HEK293 (cell line): ENCODE results near the gene ITSN1.

ENCODE experiments used
- GLI4 ChIP-seq: fragments of 450-650 bp; formaldehyde crosslinking; IDR thresholded peaks from 2 replicates; pipeline ENCODE4 v1.5.1; 2016; ENCODE audit warnings: missing biosample characterization, missing genetic modification characterization
- GLIS2 ChIP-seq: fragments of 450-650 bp; formaldehyde crosslinking; IDR thresholded peaks from 2 replicates; pipeline ENCODE4 v1.5.1; 2016; ENCODE audit warnings: missing biosample characterization, missing genetic modification characterization
- HOXC10 ChIP-seq: sonication (generic); formaldehyde crosslinking; IDR thresholded peaks from 2 replicates; pipeline ENCODE4 v1.8.1; 2023; ENCODE audit warnings: mild to moderate bottlenecking, missing genetic modification reagents
- KLF8 ChIP-seq: fragments of 450-650 bp; formaldehyde crosslinking; IDR thresholded peaks from 2 replicates; pipeline ENCODE4 v1.5.1; 2016; ENCODE audit warnings: missing biosample characterization, missing genetic modification characterization
- SCRT2 ChIP-seq: fragments of 450-650 bp; formaldehyde crosslinking; IDR thresholded peaks from 2 replicates; pipeline ENCODE4 v1.5.1; 2016; ENCODE audit warnings: missing biosample characterization, missing genetic modification characterization
- SP7 ChIP-seq: fragments of 450-650 bp; formaldehyde crosslinking; IDR thresholded peaks from 2 replicates; pipeline ENCODE4 v1.5.1; 2016; ENCODE audit warnings: missing biosample characterization, missing genetic modification characterization
- TCF7L2 ChIP-seq: IDR thresholded peaks from 2 replicates; pipeline ENCODE4 v1.6.1; 2011; ENCODE audit warnings: low read depth, mild to moderate bottlenecking, inconsistent platforms, low read length, moderate library complexity, borderline replicate concordance
- ZBTB17 ChIP-seq: fragments of 450-650 bp; formaldehyde crosslinking; IDR thresholded peaks from 2 replicates; pipeline ENCODE4 v1.5.1; 2016; ENCODE audit warnings: missing biosample characterization, missing genetic modification characterization
- ZBTB7A ChIP-seq: fragments of 450-650 bp; formaldehyde crosslinking; IDR thresholded peaks from 2 replicates; pipeline ENCODE4 v1.5.1; 2016; ENCODE audit warnings: low read depth, missing biosample characterization, missing genetic modification characterization
- ZNF114 ChIP-seq: fragments of 450-650 bp; formaldehyde crosslinking; IDR thresholded peaks from 2 replicates; pipeline ENCODE4 v1.5.0; 2017; ENCODE audit warnings: missing biosample characterization, missing genetic modification characterization
- ZNF121 ChIP-seq: fragments of 450-650 bp; formaldehyde crosslinking; IDR thresholded peaks from 2 replicates; pipeline ENCODE4 v1.5.1; 2016; ENCODE audit warnings: missing biosample characterization, missing genetic modification characterization
- ZNF132 ChIP-seq: fragments of 450-650 bp; formaldehyde crosslinking; IDR thresholded peaks from 2 replicates; pipeline ENCODE4 v1.5.1; 2017; ENCODE audit warnings: missing biosample characterization, missing genetic modification characterization, borderline replicate concordance
- ZNF2 ChIP-seq: fragments of 450-650 bp; formaldehyde crosslinking; IDR thresholded peaks from 2 replicates; pipeline ENCODE4 v1.5.1; 2016; ENCODE audit warnings: missing biosample characterization, missing genetic modification characterization
- ZNF266 ChIP-seq: fragments of 450-650 bp; formaldehyde crosslinking; IDR thresholded peaks from 2 replicates; pipeline ENCODE4 v1.5.1; 2016; ENCODE audit warnings: missing biosample characterization, missing genetic modification characterization, low read depth
- ZNF416 ChIP-seq: fragments of 450-650 bp; formaldehyde crosslinking; IDR thresholded peaks from 2 replicates; pipeline ENCODE4 v1.5.1; 2016; ENCODE audit warnings: missing biosample characterization, missing genetic modification characterization
- ZNF423 ChIP-seq: fragments of 450-650 bp; formaldehyde crosslinking; IDR thresholded peaks from 2 replicates; pipeline ENCODE4 v1.5.1; 2016; ENCODE audit warnings: missing biosample characterization, missing genetic modification characterization
- ZNF48 ChIP-seq: fragments of 450-650 bp; formaldehyde crosslinking; IDR thresholded peaks from 2 replicates; pipeline ENCODE4 v1.5.1; 2016; ENCODE audit warnings: missing biosample characterization, missing genetic modification characterization
- ZNF558 ChIP-seq: fragments of 450-650 bp; formaldehyde crosslinking; IDR thresholded peaks from 2 replicates; pipeline ENCODE4 v1.5.1; 2016; ENCODE audit warnings: missing biosample characterization, missing genetic modification characterization
- ZNF561 ChIP-seq: fragments of 450-650 bp; IDR thresholded peaks from 2 replicates; pipeline ENCODE4 v1.5.1; 2018; ENCODE audit warnings: missing biosample characterization, missing genetic modification characterization, borderline replicate concordance
- ZNF585B ChIP-seq: fragments of 450-650 bp; formaldehyde crosslinking; IDR thresholded peaks from 2 replicates; pipeline ENCODE4 v1.5.1; 2016; ENCODE audit warnings: missing biosample characterization, missing genetic modification characterization
- ZNF624 ChIP-seq: fragments of 450-650 bp; formaldehyde crosslinking; IDR thresholded peaks from 2 replicates; pipeline ENCODE4 v1.5.1; 2017; ENCODE audit warnings: missing biosample characterization, missing genetic modification characterization
- ZNF707 ChIP-seq: fragments of 450-650 bp; formaldehyde crosslinking; IDR thresholded peaks from 2 replicates; pipeline ENCODE4 v1.5.1; 2016; ENCODE audit warnings: missing biosample characterization, missing genetic modification characterization
- ZNF76 ChIP-seq: fragments of 450-650 bp; formaldehyde crosslinking; IDR thresholded peaks from 2 replicates; pipeline ENCODE4; 2016; ENCODE audit warnings: low read depth, missing biosample characterization, missing genetic modification characterization, borderline replicate concordance
- ZNF785 ChIP-seq: fragments of 450-650 bp; formaldehyde crosslinking; IDR thresholded peaks from 2 replicates; pipeline ENCODE4 v1.5.1; 2016; ENCODE audit warnings: missing biosample characterization, missing genetic modification characterization
- ZNF791 ChIP-seq: fragments of 450-650 bp; formaldehyde crosslinking; IDR thresholded peaks from 2 replicates; pipeline ENCODE4 v1.5.1; 2016; ENCODE audit warnings: missing biosample characterization, missing genetic modification characterization
- ZSCAN16 ChIP-seq: fragments of 450-650 bp; formaldehyde crosslinking; IDR thresholded peaks from 2 replicates; pipeline ENCODE4 v1.5.1; 2016; ENCODE audit warnings: missing biosample characterization, missing genetic modification characterization
- ZXDB ChIP-seq: fragments of 450-650 bp; formaldehyde crosslinking; IDR thresholded peaks from 2 replicates; pipeline ENCODE4 v1.5.1; 2016; ENCODE audit warnings: missing biosample characterization, missing genetic modification characterization
- TF ChIP-seq, protein P1 (sequence below): fragments of 450-650 bp; formaldehyde crosslinking; IDR thresholded peaks from 2 replicates; pipeline ENCODE4 v1.5.1; 2017; ENCODE audit warnings: missing biosample characterization, missing genetic modification characterization
- TF ChIP-seq, protein P2 (sequence below): fragments of 450-650 bp; formaldehyde crosslinking; IDR thresholded peaks from 2 replicates; pipeline ENCODE4 v1.5.1; 2016; ENCODE audit warnings: missing biosample characterization, missing genetic modification characterization
- TF ChIP-seq, protein P3 (sequence below): fragments of 450-650 bp; formaldehyde crosslinking; optimal IDR thresholded peaks from 2 replicates; pipeline ENCODE3; 2016; ENCODE audit warnings: missing biosample characterization, mild to moderate bottlenecking, missing genetic modification characterization
- TF ChIP-seq, protein P4 (sequence below): fragments of 450-650 bp; formaldehyde crosslinking; IDR thresholded peaks from 2 replicates; pipeline ENCODE4 v1.5.1; 2016; ENCODE audit warnings: missing biosample characterization, missing genetic modification characterization
- TF ChIP-seq, protein P5 (sequence below): fragments of 450-650 bp; formaldehyde crosslinking; IDR thresholded peaks from 2 replicates; pipeline ENCODE4 v1.5.1; 2016; ENCODE audit warnings: missing biosample characterization, missing genetic modification characterization
- TF ChIP-seq, protein P6 (sequence below): fragments of 450-650 bp; formaldehyde crosslinking; IDR thresholded peaks from 2 replicates; pipeline ENCODE4 v1.5.1; 2017; ENCODE audit warnings: missing biosample characterization, missing genetic modification characterization

ITSN1 gene

DNA sequence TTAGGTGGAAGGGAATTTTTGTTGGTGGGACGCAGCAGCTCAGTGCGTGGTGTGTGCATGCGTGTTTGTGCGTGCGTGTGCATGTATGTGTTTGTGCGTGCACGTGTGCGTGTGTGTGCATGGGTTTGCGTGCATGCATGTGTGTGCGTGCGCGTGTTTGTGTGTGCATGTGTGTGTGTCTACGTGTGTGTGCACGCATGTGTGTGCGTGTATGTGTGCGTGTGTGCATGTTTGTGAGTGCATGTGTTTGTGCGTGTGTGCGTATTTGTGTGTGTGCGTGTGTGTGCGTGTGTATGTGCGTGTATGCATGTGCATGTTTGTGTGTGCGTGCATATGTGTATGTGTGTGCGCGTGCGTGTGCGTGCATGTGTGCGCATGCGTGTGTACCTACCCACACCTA is 253.1 kb downstream of the ITSN1 start (continued):
- TF ChIP-seq, protein P1, sequence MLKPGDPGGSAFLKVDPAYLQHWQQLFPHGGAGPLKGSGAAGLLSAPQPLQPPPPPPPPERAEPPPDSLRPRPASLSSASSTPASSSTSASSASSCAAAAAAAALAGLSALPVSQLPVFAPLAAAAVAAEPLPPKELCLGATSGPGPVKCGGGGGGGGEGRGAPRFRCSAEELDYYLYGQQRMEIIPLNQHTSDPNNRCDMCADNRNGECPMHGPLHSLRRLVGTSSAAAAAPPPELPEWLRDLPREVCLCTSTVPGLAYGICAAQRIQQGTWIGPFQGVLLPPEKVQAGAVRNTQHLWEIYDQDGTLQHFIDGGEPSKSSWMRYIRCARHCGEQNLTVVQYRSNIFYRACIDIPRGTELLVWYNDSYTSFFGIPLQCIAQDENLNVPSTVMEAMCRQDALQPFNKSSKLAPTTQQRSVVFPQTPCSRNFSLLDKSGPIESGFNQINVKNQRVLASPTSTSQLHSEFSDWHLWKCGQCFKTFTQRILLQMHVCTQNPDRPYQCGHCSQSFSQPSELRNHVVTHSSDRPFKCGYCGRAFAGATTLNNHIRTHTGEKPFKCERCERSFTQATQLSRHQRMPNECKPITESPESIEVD = no peak
- TF ChIP-seq, protein P2, sequence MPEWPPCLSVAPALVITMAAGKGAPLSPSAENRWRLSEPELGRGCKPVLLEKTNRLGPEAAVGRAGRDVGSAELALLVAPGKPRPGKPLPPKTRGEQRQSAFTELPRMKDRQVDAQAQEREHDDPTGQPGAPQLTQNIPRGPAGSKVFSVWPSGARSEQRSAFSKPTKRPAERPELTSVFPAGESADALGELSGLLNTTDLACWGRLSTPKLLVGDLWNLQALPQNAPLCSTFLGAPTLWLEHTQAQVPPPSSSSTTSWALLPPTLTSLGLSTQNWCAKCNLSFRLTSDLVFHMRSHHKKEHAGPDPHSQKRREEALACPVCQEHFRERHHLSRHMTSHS (tag by site-specific recombination) = no peak
- TF ChIP-seq ZNF707 (tag by site-specific recombination) = 0 out of 2 replicates have a peak, but pooled peaks have one; percentile 44
- TF ChIP-seq, protein P3, sequence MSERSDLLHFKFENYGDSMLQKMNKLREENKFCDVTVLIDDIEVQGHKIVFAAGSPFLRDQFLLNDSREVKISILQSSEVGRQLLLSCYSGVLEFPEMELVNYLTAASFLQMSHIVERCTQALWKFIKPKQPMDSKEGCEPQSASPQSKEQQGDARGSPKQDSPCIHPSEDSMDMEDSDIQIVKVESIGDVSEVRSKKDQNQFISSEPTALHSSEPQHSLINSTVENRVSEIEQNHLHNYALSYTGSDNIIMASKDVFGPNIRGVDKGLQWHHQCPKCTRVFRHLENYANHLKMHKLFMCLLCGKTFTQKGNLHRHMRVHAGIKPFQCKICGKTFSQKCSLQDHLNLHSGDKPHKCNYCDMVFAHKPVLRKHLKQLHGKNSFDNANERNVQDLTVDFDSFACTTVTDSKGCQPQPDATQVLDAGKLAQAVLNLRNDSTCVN (tag by site-specific recombination) = peak; percentile 30
- no peak for TF ChIP-seq ZNF76 (tag by site-specific recombination)
- TF ChIP-seq GLIS2 (tag by site-specific recombination) = no peak
- TF ChIP-seq SP7 (tag by site-specific recombination) = no peak
- no peak for TF ChIP-seq ZNF132 (tag by site-specific recombination)
- no peak for TF ChIP-seq ZNF558 (tag by site-specific recombination)
- no peak for TF ChIP-seq SCRT2 (tag by site-specific recombination)
- TF ChIP-seq ZNF585B (tag by site-specific recombination) = peak; percentile 7; the same call in 1 of the 2 replicates
- TF ChIP-seq ZNF416 (tag by site-specific recombination) = no peak
- TF ChIP-seq TCF7L2 = no peak
- TF ChIP-seq, protein P4, sequence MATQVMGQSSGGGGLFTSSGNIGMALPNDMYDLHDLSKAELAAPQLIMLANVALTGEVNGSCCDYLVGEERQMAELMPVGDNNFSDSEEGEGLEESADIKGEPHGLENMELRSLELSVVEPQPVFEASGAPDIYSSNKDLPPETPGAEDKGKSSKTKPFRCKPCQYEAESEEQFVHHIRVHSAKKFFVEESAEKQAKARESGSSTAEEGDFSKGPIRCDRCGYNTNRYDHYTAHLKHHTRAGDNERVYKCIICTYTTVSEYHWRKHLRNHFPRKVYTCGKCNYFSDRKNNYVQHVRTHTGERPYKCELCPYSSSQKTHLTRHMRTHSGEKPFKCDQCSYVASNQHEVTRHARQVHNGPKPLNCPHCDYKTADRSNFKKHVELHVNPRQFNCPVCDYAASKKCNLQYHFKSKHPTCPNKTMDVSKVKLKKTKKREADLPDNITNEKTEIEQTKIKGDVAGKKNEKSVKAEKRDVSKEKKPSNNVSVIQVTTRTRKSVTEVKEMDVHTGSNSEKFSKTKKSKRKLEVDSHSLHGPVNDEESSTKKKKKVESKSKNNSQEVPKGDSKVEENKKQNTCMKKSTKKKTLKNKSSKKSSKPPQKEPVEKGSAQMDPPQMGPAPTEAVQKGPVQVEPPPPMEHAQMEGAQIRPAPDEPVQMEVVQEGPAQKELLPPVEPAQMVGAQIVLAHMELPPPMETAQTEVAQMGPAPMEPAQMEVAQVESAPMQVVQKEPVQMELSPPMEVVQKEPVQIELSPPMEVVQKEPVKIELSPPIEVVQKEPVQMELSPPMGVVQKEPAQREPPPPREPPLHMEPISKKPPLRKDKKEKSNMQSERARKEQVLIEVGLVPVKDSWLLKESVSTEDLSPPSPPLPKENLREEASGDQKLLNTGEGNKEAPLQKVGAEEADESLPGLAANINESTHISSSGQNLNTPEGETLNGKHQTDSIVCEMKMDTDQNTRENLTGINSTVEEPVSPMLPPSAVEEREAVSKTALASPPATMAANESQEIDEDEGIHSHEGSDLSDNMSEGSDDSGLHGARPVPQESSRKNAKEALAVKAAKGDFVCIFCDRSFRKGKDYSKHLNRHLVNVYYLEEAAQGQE (tag by site-specific recombination) = no peak
- TF ChIP-seq ZNF266 (tag by site-specific recombination) = no peak
- no peak for TF ChIP-seq ZNF624
- TF ChIP-seq HOXC10 (CRISPR knock-in tag) = no peak
- TF ChIP-seq KLF8 (tag by site-specific recombination) = no peak
- TF ChIP-seq ZNF2 = no peak
- 0 out of 2 replicates have a peak, but pooled peaks have one; percentile 39 for TF ChIP-seq ZNF423
- TF ChIP-seq ZNF785 (tag by site-specific recombination) = no peak
- TF ChIP-seq ZNF114 (tag by site-specific recombination) = no peak
- no peak for TF ChIP-seq ZNF791 (tag by site-specific recombination)
- no peak for TF ChIP-seq ZNF121
- TF ChIP-seq ZXDB = no peak
- TF ChIP-seq ZNF561 (tag by site-specific recombination) = no peak
- TF ChIP-seq ZBTB17 = no peak
- TF ChIP-seq, protein P5, sequence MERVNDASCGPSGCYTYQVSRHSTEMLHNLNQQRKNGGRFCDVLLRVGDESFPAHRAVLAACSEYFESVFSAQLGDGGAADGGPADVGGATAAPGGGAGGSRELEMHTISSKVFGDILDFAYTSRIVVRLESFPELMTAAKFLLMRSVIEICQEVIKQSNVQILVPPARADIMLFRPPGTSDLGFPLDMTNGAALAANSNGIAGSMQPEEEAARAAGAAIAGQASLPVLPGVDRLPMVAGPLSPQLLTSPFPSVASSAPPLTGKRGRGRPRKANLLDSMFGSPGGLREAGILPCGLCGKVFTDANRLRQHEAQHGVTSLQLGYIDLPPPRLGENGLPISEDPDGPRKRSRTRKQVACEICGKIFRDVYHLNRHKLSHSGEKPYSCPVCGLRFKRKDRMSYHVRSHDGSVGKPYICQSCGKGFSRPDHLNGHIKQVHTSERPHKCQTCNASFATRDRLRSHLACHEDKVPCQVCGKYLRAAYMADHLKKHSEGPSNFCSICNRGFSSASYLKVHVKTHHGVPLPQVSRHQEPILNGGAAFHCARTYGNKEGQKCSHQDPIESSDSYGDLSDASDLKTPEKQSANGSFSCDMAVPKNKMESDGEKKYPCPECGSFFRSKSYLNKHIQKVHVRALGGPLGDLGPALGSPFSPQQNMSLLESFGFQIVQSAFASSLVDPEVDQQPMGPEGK (tag by site-specific recombination) = no peak
- no peak for TF ChIP-seq ZSCAN16 (tag by site-specific recombination)
- TF ChIP-seq, protein P6, sequence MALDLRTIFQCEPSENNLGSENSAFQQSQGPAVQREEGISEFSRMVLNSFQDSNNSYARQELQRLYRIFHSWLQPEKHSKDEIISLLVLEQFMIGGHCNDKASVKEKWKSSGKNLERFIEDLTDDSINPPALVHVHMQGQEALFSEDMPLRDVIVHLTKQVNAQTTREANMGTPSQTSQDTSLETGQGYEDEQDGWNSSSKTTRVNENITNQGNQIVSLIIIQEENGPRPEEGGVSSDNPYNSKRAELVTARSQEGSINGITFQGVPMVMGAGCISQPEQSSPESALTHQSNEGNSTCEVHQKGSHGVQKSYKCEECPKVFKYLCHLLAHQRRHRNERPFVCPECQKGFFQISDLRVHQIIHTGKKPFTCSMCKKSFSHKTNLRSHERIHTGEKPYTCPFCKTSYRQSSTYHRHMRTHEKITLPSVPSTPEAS (tag by site-specific recombination) = peak; percentile 100
- no peak for TF ChIP-seq ZBTB7A (tag by site-specific recombination)
- TF ChIP-seq ZNF48 (tag by site-specific recombination) = peak; percentile 84; the same call in 1 of the 2 replicates
- TF ChIP-seq GLI4 (tag by site-specific recombination) = peak; percentile 32; the same call in 1 of the 2 replicates
